GM12865 (cell line): ENCODE results near the gene PTPN5.

Experiments
- DNase-seq: peaks from one replicate; pipeline ENCODE4 v3.0.0; 2010; ENCODE audit warnings: low read depth
- H3K4me3 ChIP-seq: 2 replicates; pipeline ENCODE4 v1.5.1; 2011; ENCODE audit warnings: mild to moderate bottlenecking, low read depth, low read length, control low read depth
- CTCF ChIP-seq: IDR thresholded peaks from 2 replicates; pipeline ENCODE4 v1.5.1; 2011; ENCODE audit warnings: low read length, control low read depth, low read depth, inconsistent platforms; ENCODE audit not compliant: insufficient read depth; ENCODE audit errors: missing control alignments

PTPN5 gene

GRCh38 chr11:18705651-18706281 lies 85.8 kb downstream of the PTPN5 start:
- TF ChIP-seq CTCF, result no peak
- H3K4me3 ChIP-seq, result peak overlapping the region; percentile 51
- no peak for DNase-seq

- no peak for TF ChIP-seq CTCF
- no peak for DNase-seq
- no peak overlapping the region for H3K4me3 ChIP-seq
Observed at GRCh38 chr11:18704698-18705097, 86.9 kb downstream of the PTPN5 start.

- DNase-seq, result no peak
- H3K4me3 ChIP-seq, result no peak overlapping the region
- TF ChIP-seq CTCF, result no peak
Observed at GRCh38 chr11:18704045-18704645, 87.5 kb downstream of the PTPN5 start.

- no peak for DNase-seq
- TF ChIP-seq CTCF, result no peak
- H3K4me3 ChIP-seq, result no peak overlapping the region
Observed at GRCh38 chr11:18703001-18703763, 88.4 kb downstream of the PTPN5 start.

GRCh38 chr11:18701614-18702216 lies 89.9 kb downstream of the PTPN5 start:
- no peak for TF ChIP-seq CTCF
- DNase-seq, result no peak

GRCh38 chr11:18700872-18701271 lies 90.7 kb downstream of the PTPN5 start:
- H3K4me3 ChIP-seq, result no peak overlapping the region
- TF ChIP-seq CTCF, result no peak
- no peak for DNase-seq

More at GRCh38 chr11:18701614-18702216, 89.9 kb downstream of the PTPN5 start:
- H3K4me3 ChIP-seq, result no peak overlapping the region
